SK-MEL-5 (cell line): ENCODE results near the gene KMT2B. TPM values are rescaled to one million over a fixed set of nuclear protein-coding genes. Genes with fewer than 3 reads are reported as not detected.

Source experiments
- DNase-seq: peaks from one replicate; pipeline ENCODE4 v3.0.0-alpha.2; 2016; ENCODE audit warnings: low read depth, low spot score
- in situ Hi-C: cut with HindIII; loops from 2 replicates; pipeline ENCODE4 v1.10.0; 2016; ENCODE audit warnings: low sequenced_read_pairs, high pct_unique_total_duplicates, low pct_unique_long_range_greater_than_20kb
- total RNA-seq: library from RNA; depleted of rRNA; stranded (reverse); fragments of >200 nt; shearing (Covaris generic); gene quantifications from 2 replicates; pipeline ENCODE4 v1.2.3, GENCODE V29; 2014

The KMT2B gene
- total RNA-seq, 1 experiment from 2014 or later: 3.7 TPM

GRCh38 chr19:35703343-35703742 is 14.5 kb upstream of the KMT2B start:
- in situ Hi-C loops: no loop called here
- DNase-seq: no peak

- in situ Hi-C loops: no loop called here
- no peak for DNase-seq
Observed at GRCh38 chr19:35704218-35704617, 13.6 kb upstream of the KMT2B start, which contains the start of gene ZBTB32. ZBTB32 (plus strand) TSS chr19:35704558; CDS start chr19:35714627, 10,069 bp downstream.

GRCh38 chr19:35708391-35708790 is 9.4 kb upstream of the KMT2B start:
- in situ Hi-C loops: no loop called here
- no peak for DNase-seq

- no peak for DNase-seq
- in situ Hi-C loops: no loop called here
Observed at GRCh38 chr19:35710784-35711723, 6.7 kb upstream of the KMT2B start.

- in situ Hi-C loops: no loop called here
- DNase-seq: no peak
Observed at GRCh38 chr19:35712567-35713505, 5.0 kb upstream of the KMT2B start.

- in situ Hi-C loops: no loop called here
Observed at GRCh38 chr19:35713506-35713850, 4.3 kb upstream of the KMT2B start.

GRCh38 chr19:35713904-35714495 is 3.8 kb upstream of the KMT2B start:
- in situ Hi-C loops: no loop called here

More at GRCh38 chr19:35713506-35713850, 4.3 kb upstream of the KMT2B start:
- no peak for DNase-seq

GRCh38 chr19:35714601-35715354 is 3.0 kb upstream of the KMT2B start:
- DNase-seq: no peak
- in situ Hi-C loops: no loop called here

More at GRCh38 chr19:35713904-35714495, 3.8 kb upstream of the KMT2B start:
- no peak for DNase-seq

- in situ Hi-C loops: no loop called here
- DNase-seq: no peak
Observed at GRCh38 chr19:35715355-35715809, 2.4 kb upstream of the KMT2B start.

- in situ Hi-C loops: no loop called here
- no peak for DNase-seq
Observed at GRCh38 chr19:35715981-35716800, 1.6 kb upstream of the KMT2B start.

- in situ Hi-C loops: no loop called here
- DNase-seq: peak; percentile 92
Observed at GRCh38 chr19:35716801-35717664, 770 bp upstream of the KMT2B start.

GRCh38 chr19:35718345-35719041 is 690 bp downstream of the KMT2B start:
- DNase-seq: no peak
- in situ Hi-C loops: no loop called here

GRCh38 chr19:35719402-35720162 is 1.8 kb downstream of the KMT2B start:
- in situ Hi-C loops: no loop called here
- no peak for DNase-seq

- in situ Hi-C loops: no loop called here
- DNase-seq: no peak
Observed at GRCh38 chr19:35720163-35720524, 2.3 kb downstream of the KMT2B start.
